GM18508 (cell line): ENCODE data around the gene TBPL1.
"Not testable (repeated sequence)": the region's sequence is repeated elsewhere in the genome, so short reads cannot be mapped to it uniquely, and the experiment has no call there.

ENCODE experiments used
- ATAC-seq: cut with Tn5 transposase; IDR thresholded peaks from one replicate; pipeline ENCODE4 v1.9.1; 2021; ENCODE audit warnings: moderate number of reproducible peaks; ENCODE audit not compliant: insufficient read depth, unreplicated experiment

TBPL1 gene

GRCh38 chr6:133952815-133953633 is at the start of gene TBPL1:
Gene TBPL1, plus strand, starts transcription at chr6:133953224. Its CDS starts 26,902 bp downstream, at chr6:133980126.
- ATAC-seq = peak; percentile 80

- ATAC-seq = no peak
These were observed 49.2 kb upstream of the TBPL1 start for GRCh38 chr6:133903855-133904254.

GRCh38 chr6:133906050-133906449 is 47.0 kb upstream of the TBPL1 start:
- ATAC-seq = no peak

GRCh38 chr6:133916650-133917151 is 36.3 kb upstream of the TBPL1 start:
- ATAC-seq = peak; percentile 61

GRCh38 chr6:133917781-133918180 is 35.2 kb upstream of the TBPL1 start:
- no peak for ATAC-seq

- ATAC-seq = no peak
These were observed 34.7 kb upstream of the TBPL1 start for GRCh38 chr6:133918208-133918930.

GRCh38 chr6:133919362-133919761 is 33.7 kb upstream of the TBPL1 start:
- ATAC-seq = no peak

GRCh38 chr6:133921249-133921859 is 31.7 kb upstream of the TBPL1 start:
- ATAC-seq = peak; percentile 45

- peak; percentile 74 for ATAC-seq
These were observed 29.0 kb upstream of the TBPL1 start for GRCh38 chr6:133923938-133924593.

GRCh38 chr6:133931221-133931620 is 21.8 kb upstream of the TBPL1 start:
- ATAC-seq = not testable (repeated sequence)

- ATAC-seq = not testable (repeated sequence)
These were observed 16.7 kb upstream of the TBPL1 start for GRCh38 chr6:133936352-133936751.

- no peak for ATAC-seq
These were observed 15.1 kb upstream of the TBPL1 start for GRCh38 chr6:133937909-133938308.

- ATAC-seq = no peak
These were observed 14.5 kb upstream of the TBPL1 start for GRCh38 chr6:133938533-133938932.

- ATAC-seq = no peak
These were observed 13.0 kb upstream of the TBPL1 start for GRCh38 chr6:133939778-133940667.

GRCh38 chr6:133945158-133945557 is 7.9 kb upstream of the TBPL1 start:
- ATAC-seq = no peak

- ATAC-seq = no peak
These were observed 5.6 kb upstream of the TBPL1 start for GRCh38 chr6:133947302-133947900.

- no peak for ATAC-seq
These were observed 4.6 kb upstream of the TBPL1 start for GRCh38 chr6:133948472-133948871.

- ATAC-seq = no peak
These were observed 1.8 kb upstream of the TBPL1 start for GRCh38 chr6:133951227-133951626.
